HUES6 (cell line): ENCODE results near the gene KCNAB1.

Experiments used
- H3K27ac ChIP-seq: 2 replicates; pipeline ENCODE4 v1.7.0; 2013; ENCODE audit warnings: low read depth, mild to moderate bottlenecking, low read length, inconsistent platforms
- H3K27me3 ChIP-seq: 2 replicates; pipeline ENCODE4 v1.6.1; 2013; ENCODE audit warnings: low read length; ENCODE audit not compliant: control insufficient read depth, insufficient read depth
- H3K36me3 ChIP-seq: 2 replicates; pipeline ENCODE4 v1.6.1; 2013; ENCODE audit warnings: low read length; ENCODE audit not compliant: control insufficient read depth, insufficient read depth
- H3K4me1 ChIP-seq: 2 replicates; pipeline ENCODE4 v1.6.1; 2013; ENCODE audit warnings: low read length; ENCODE audit not compliant: control insufficient read depth, insufficient read depth
- H3K4me3 ChIP-seq: 2 replicates; pipeline ENCODE4 v1.5.1; 2013; ENCODE audit warnings: low read depth, low read length
- H3K9ac ChIP-seq: one replicate; pipeline ENCODE4 v1.6.1; 2013; ENCODE audit warnings: mild to moderate bottlenecking, low read length
- H3K9me3 ChIP-seq: 2 replicates; pipeline ENCODE4 v1.6.1; 2013; ENCODE audit warnings: low read depth, low read length; ENCODE audit not compliant: control insufficient read depth, insufficient read depth

Gene KCNAB1

GRCh38 chr3:156330415-156330814 is 210.0 kb downstream of the KCNAB1 start:
- no peaks in the 10 kb centered on the region for H3K27me3 ChIP-seq
- H3K27ac ChIP-seq = no peak overlapping the region
- no peak overlapping the region for H3K4me3 ChIP-seq
- H3K9ac ChIP-seq = no peak overlapping the region
- peaks cover 10% of the 10 kb centered on the region for H3K4me1 ChIP-seq
- no peaks in the 10 kb centered on the region for H3K36me3 ChIP-seq
- H3K9me3 ChIP-seq = no peaks in the 10 kb centered on the region

GRCh38 chr3:156332304-156332703 is 211.9 kb downstream of the KCNAB1 start:
- H3K9me3 ChIP-seq = no peaks in the 10 kb centered on the region

GRCh38 chr3:156334841-156335545 is 214.6 kb downstream of the KCNAB1 start:
- Histone ChIP-seq H3K4me1 (peaks cover 10% of the 10 kb centered on the region), H3K4me3 (no peak overlapping the region), H3K36me3 (no peaks in the 10 kb centered on the region), H3K9me3 (no peaks in the 10 kb centered on the region), H3K27ac (no peak overlapping the region), H3K9ac (no peak overlapping the region), H3K27me3 (no peaks in the 10 kb centered on the region)

More at GRCh38 chr3:156332304-156332703, 211.9 kb downstream of the KCNAB1 start:
- Histone ChIP-seq H3K9ac (no peak overlapping the region), H3K27ac (no peak overlapping the region), H3K27me3 (no peaks in the 10 kb centered on the region), H3K4me1 (peaks cover 10% of the 10 kb centered on the region), H3K4me3 (no peak overlapping the region), H3K36me3 (no peaks in the 10 kb centered on the region)

- Histone ChIP-seq H3K27me3 (no peaks in the 10 kb centered on the region), H3K4me1 (peaks cover 13% of the 10 kb centered on the region), H3K36me3 (no peaks in the 10 kb centered on the region), H3K4me3 (no peak overlapping the region), H3K27ac (no peak overlapping the region), H3K9ac (no peak overlapping the region), H3K9me3 (no peaks in the 10 kb centered on the region)
These were observed 219.1 kb downstream of the KCNAB1 start for GRCh38 chr3:156339491-156339890.

- no peaks in the 10 kb centered on the region for H3K9me3 ChIP-seq
- no peaks in the 10 kb centered on the region for H3K36me3 ChIP-seq
These were observed 221.0 kb downstream of the KCNAB1 start for GRCh38 chr3:156341332-156341731.

GRCh38 chr3:156341831-156342416 is 221.5 kb downstream of the KCNAB1 start:
- Histone ChIP-seq H3K4me1 (0 out of 2 replicates have a peak, but pooled peaks cover 5% of the 10 kb centered on the region), H3K27me3 (no peaks in the 10 kb centered on the region), H3K9ac (no peak overlapping the region), H3K27ac (no peak overlapping the region), H3K4me3 (no peak overlapping the region), H3K9me3 (no peaks in the 10 kb centered on the region), H3K36me3 (no peaks in the 10 kb centered on the region)

More at GRCh38 chr3:156341332-156341731, 221.0 kb downstream of the KCNAB1 start:
- Histone ChIP-seq H3K4me3 (no peak overlapping the region), H3K4me1 (0 out of 2 replicates have a peak, but pooled peaks cover 5% of the 10 kb centered on the region), H3K27me3 (no peaks in the 10 kb centered on the region), H3K27ac (no peak overlapping the region), H3K9ac (no peak overlapping the region)

GRCh38 chr3:156344215-156344614 is 223.8 kb downstream of the KCNAB1 start:
- no peaks in the 10 kb centered on the region for H3K27me3 ChIP-seq
- no peak overlapping the region for H3K27ac ChIP-seq
- H3K9ac ChIP-seq = no peak overlapping the region
- 0 out of 2 replicates have a peak, but pooled peaks cover 5% of the 10 kb centered on the region for H3K4me1 ChIP-seq
- H3K4me3 ChIP-seq = no peak overlapping the region
- H3K9me3 ChIP-seq = no peaks in the 10 kb centered on the region
- no peaks in the 10 kb centered on the region for H3K36me3 ChIP-seq

- Histone ChIP-seq H3K4me3 (no peak overlapping the region), H3K9ac (no peak overlapping the region), H3K27me3 (no peaks in the 10 kb centered on the region), H3K9me3 (no peaks in the 10 kb centered on the region), H3K36me3 (no peaks in the 10 kb centered on the region), H3K27ac (no peak overlapping the region), H3K4me1 (0 out of 2 replicates have a peak, but pooled peaks cover under 1% of the 10 kb centered on the region)
These were observed 228.7 kb downstream of the KCNAB1 start for GRCh38 chr3:156349111-156349510.

- H3K4me1 ChIP-seq = peaks cover 3% of the 10 kb centered on the region; the same call in 1 of the 2 replicates
- H3K9me3 ChIP-seq = no peaks in the 10 kb centered on the region
- H3K36me3 ChIP-seq = no peaks in the 10 kb centered on the region
- no peak overlapping the region for H3K9ac ChIP-seq
- no peak overlapping the region for H3K27ac ChIP-seq
- no peak overlapping the region for H3K4me3 ChIP-seq
- no peaks in the 10 kb centered on the region for H3K27me3 ChIP-seq
These were observed 229.6 kb downstream of the KCNAB1 start for GRCh38 chr3:156349978-156350377.

- Histone ChIP-seq H3K4me1 (peaks cover 6% of the 10 kb centered on the region; the same call in 1 of the 2 replicates), H3K27ac (no peak overlapping the region), H3K27me3 (no peaks in the 10 kb centered on the region), H3K4me3 (no peak overlapping the region), H3K9ac (no peak overlapping the region), H3K36me3 (no peaks in the 10 kb centered on the region), H3K9me3 (no peaks in the 10 kb centered on the region)
These were observed 230.4 kb downstream of the KCNAB1 start for GRCh38 chr3:156350781-156351180.

GRCh38 chr3:156351783-156352182 is 231.4 kb downstream of the KCNAB1 start:
- Histone ChIP-seq H3K4me3 (no peak overlapping the region), H3K9me3 (no peaks in the 10 kb centered on the region), H3K36me3 (no peaks in the 10 kb centered on the region), H3K9ac (no peak overlapping the region), H3K27me3 (no peaks in the 10 kb centered on the region), H3K27ac (no peak overlapping the region), H3K4me1 (peaks cover 6% of the 10 kb centered on the region; the same call in 1 of the 2 replicates)
